ENCODE data around the gene PLIN3.

DNA sequence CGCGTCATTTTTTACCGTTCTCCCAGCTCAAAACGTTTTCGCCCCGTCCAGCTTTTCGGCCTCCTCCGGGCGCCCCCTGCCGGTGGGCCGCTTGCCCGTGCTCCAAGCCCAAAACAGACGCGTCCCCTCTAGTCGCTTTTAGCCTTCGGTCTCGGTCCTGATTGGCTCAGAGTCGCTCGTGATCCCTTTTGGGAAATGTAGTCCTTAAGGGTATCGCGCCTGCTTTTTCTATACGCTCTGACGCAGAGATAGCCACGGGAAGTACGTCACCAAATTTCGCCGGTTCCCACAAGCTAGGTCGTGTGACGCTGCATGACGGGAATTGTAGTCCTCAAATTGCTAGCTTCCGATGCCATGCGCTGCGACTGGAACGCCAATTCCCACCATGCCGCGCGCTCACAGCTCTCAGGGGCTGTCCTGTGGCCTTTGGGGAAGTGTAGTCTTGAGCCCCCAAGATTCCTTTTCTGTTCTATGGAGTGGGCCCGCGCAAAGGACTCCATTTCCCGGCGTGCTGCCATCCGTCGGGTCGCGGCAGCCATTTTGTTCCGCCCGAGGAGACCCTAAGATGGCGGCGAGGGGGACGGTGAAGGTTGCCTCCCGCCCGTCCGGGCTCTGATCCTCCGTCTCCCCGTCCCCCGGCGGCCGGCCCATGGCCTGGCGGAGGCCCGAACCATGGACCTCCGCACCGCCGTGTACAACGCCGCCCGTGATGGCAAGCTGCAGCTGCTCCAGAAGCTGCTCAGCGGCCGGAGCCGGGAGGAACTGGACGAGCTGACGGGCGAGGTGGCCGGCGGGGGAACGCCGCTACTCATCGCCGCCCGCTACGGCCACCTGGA is 76.1 kb downstream of the PLIN3 start, which contains the start of gene FEM1A:
- TF ChIP-seq, protein P1, sequence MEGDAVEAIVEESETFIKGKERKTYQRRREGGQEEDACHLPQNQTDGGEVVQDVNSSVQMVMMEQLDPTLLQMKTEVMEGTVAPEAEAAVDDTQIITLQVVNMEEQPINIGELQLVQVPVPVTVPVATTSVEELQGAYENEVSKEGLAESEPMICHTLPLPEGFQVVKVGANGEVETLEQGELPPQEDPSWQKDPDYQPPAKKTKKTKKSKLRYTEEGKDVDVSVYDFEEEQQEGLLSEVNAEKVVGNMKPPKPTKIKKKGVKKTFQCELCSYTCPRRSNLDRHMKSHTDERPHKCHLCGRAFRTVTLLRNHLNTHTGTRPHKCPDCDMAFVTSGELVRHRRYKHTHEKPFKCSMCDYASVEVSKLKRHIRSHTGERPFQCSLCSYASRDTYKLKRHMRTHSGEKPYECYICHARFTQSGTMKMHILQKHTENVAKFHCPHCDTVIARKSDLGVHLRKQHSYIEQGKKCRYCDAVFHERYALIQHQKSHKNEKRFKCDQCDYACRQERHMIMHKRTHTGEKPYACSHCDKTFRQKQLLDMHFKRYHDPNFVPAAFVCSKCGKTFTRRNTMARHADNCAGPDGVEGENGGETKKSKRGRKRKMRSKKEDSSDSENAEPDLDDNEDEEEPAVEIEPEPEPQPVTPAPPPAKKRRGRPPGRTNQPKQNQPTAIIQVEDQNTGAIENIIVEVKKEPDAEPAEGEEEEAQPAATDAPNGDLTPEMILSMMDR (optimal IDR thresholded peaks at IDR 0.05 in 1 of 3, IDR thresholded peaks at IDR 0.05 in 1 of 3, conservative IDR thresholded peaks at IDR 0.05 in 1 of 3; ENCODE audit: extremely low read depth in 1 of 3, insufficient read depth in 2 of 3, low read length in 3 of 3) = peak; percentile 90 to 99 (median 98)
- TF ChIP-seq EZH2 (IDR thresholded peaks at IDR 0.05; ENCODE audit: low read length) = no peak

All from keratinocyte (primary cell).